HepG2 (cell line): Measurements from ENCODE around the gene NOXRED1. TPM values are rescaled to one million over a fixed set of nuclear protein-coding genes. Genes with fewer than 3 reads are reported as not detected.
A peak's percentile ranks its signal among the peaks of the same experiment; 100 is the strongest.

Experiments
- AFF4 ChIP-seq: sonication (generic); formaldehyde crosslinking; IDR thresholded peaks from 2 replicates; pipeline ENCODE4 v1.4.0; 2020; ENCODE audit warnings: missing genetic modification reagents
- ATF1 ChIP-seq: IDR thresholded peaks from 2 replicates; pipeline ENCODE4 v1.6.1; 2016; ENCODE audit warnings: mild to moderate bottlenecking, control low read depth
- CCDC6 ChIP-seq: sonication (generic); formaldehyde crosslinking; IDR thresholded peaks from 2 replicates; pipeline ENCODE4 v1.8.1; 2022; ENCODE audit warnings: mild to moderate bottlenecking, missing genetic modification reagents, moderate library complexity
- HMGA1 ChIP-seq: sonication (generic); formaldehyde crosslinking; conservative IDR thresholded peaks from 2 replicates; pipeline ENCODE4 v1.4.0; 2020; ENCODE audit warnings: missing genetic modification reagents
- HNF1A ChIP-seq, 2 experiments: sonication (generic) in 1 of 2; formaldehyde crosslinking in 1 of 2; IDR thresholded peaks; 2 replicates each; pipeline versions ENCODE4 v1.4.0 to v1.6.1; 2016 to 2020; ENCODE audit warnings: borderline replicate concordance in 1 of 2, low read depth in 1 of 2, mild to moderate bottlenecking in 1 of 2, missing genetic modification reagents in 1 of 2
- KDM5A ChIP-seq: fragments of 200-600 bp; sonication (generic); IDR thresholded peaks from 2 replicates; pipeline ENCODE4 v1.7.0; 2018; ENCODE audit warnings: antibody characterized with exemption, mild to moderate bottlenecking, low read length, borderline replicate concordance
- KLF6 ChIP-seq: IDR thresholded peaks from 2 replicates; pipeline ENCODE4 v1.8.0; 2016; ENCODE audit warnings: missing biosample characterization, missing genetic modification reagents
- MIER3 ChIP-seq: IDR thresholded peaks from 2 replicates; pipeline ENCODE4 v1.6.1; 2016; ENCODE audit warnings: missing compliant biosample characterization, borderline replicate concordance
- MIXL1 ChIP-seq: IDR thresholded peaks from 2 replicates; pipeline ENCODE4 v1.6.1; 2016
- NR2F2 ChIP-seq: IDR thresholded peaks from 2 replicates; pipeline ENCODE4 v1.6.1; 2012; ENCODE audit warnings: low read depth, inconsistent platforms, borderline replicate concordance
- RARA ChIP-seq: IDR thresholded peaks from 2 replicates; pipeline ENCODE4 v1.6.1; 2016; ENCODE audit warnings: missing genetic modification reagents, missing compliant biosample characterization
- SAFB2 ChIP-seq: sonication (generic); formaldehyde crosslinking; IDR thresholded peaks from 2 replicates; pipeline ENCODE4 v1.5.1; 2020; ENCODE audit warnings: missing genetic modification reagents, low read depth, mild to moderate bottlenecking, borderline replicate concordance
- TBL1XR1 ChIP-seq: fragments of 150-350 bp; IDR thresholded peaks from 2 replicates; pipeline ENCODE4 v1.6.1; 2014; ENCODE audit warnings: borderline replicate concordance, low read length; ENCODE audit not compliant: partially characterized antibody
- ZBTB21 ChIP-seq: sonication (generic); formaldehyde crosslinking; IDR thresholded peaks from 2 replicates; pipeline ENCODE4 v1.4.0; 2020; ENCODE audit warnings: missing genetic modification reagents
- ZMYM2 ChIP-seq: sonication (generic); formaldehyde crosslinking; IDR thresholded peaks from 2 replicates; pipeline ENCODE4 v1.8.0; 2022; ENCODE audit warnings: mild to moderate bottlenecking, missing genetic modification reagents
- ZNF382 ChIP-seq: sonication (generic); formaldehyde crosslinking; IDR thresholded peaks from 2 replicates; pipeline ENCODE4 v1.5.0; 2020; ENCODE audit warnings: missing genetic modification reagents, mild to moderate bottlenecking, borderline replicate concordance
- polyA plus RNA-seq, 8 experiments: library from polyadenylated mRNA; depleted of rRNA in 3 of 8; stranded (reverse) in 7 of 8; unstranded in 1 of 8; fragments of >200 nt; fragmentation: Illumina TruSeq in 4 of 8; extraction: Trizol in 4 of 8; gene quantifications; 2 replicates each; pipeline versions ENCODE4 v1.2.1 to v1.2.3, GENCODE V29; 2011 to 2016; ENCODE audit warnings: low read depth in 4 of 8, missing spikeins in 1 of 8, mixed read lengths in 1 of 8; ENCODE audit not compliant: insufficient read depth in 1 of 8
- total RNA-seq, 5 experiments: library from RNA; depleted of rRNA; stranded (reverse); fragments of >200 nt; fragmentation: Illumina TruSeq; extraction: Trizol; gene quantifications; 2 replicates each; pipeline ENCODE4 v1.2.3, GENCODE V29; 2016; ENCODE audit warnings: low read depth in 1 of 5
- TF ChIP-seq, protein P1 (sequence below): sonication (generic); formaldehyde crosslinking; IDR thresholded peaks from 2 replicates; pipeline ENCODE4 v1.4.0; 2020; ENCODE audit warnings: missing genetic modification reagents, borderline replicate concordance

NOXRED1 gene
- total and polyA plus RNA-seq, 2 of the 13 experiments (the other 11 are each of a cell fraction or from before 2014, with no cell fraction given) = 0.24 to 0.41 TPM

DNA sequence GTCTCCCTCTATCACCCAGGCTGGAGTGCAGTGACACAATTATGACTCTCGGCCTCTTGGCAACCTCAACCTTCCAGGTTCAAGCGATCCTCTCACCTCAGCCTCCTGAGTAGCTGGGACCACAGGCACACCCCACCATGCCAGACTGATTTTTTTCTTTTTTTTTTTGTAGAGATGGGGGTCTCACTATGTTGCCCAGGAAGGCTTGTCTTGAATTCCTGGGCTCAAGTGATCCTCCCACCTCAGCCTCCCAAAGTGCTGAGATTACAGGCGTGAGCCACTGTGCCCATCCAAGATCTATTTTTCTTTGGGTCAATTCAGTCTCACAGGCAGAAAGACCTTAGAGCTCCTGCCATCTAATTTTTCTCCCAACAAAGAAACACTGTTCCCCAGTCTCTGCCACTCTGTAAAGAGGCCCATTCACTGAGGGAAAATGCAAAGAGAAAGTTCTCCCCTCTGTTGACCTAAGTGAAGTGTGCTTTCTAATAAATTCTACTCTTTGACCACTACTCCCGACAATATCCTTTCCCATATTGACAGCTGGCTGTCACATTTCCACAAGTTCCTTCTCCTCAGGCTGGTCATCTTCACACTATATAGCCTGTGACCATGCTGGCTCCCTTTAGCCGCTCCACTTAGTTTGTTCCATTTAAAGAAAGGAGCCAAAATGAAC is 69.7 kb downstream of the NOXRED1 start (continued):
- TF ChIP-seq AFF4 (no peak), MIER3 (0 out of 2 replicates have a peak, but pooled peaks have one; percentile 34), KDM5A (no peak), NR2F2 (no peak), CCDC6 (no peak), MIXL1 (peak; percentile 36; the same call in 1 of the 2 replicates), RARA (CRISPR knock-in tag) (peak; percentile 68), KLF6 (no peak), HMGA1 (CRISPR knock-in tag) (no peak), ZNF382 (CRISPR knock-in tag) (no peak), ZBTB21 (CRISPR knock-in tag) (no peak), SAFB2 (CRISPR knock-in tag) (no peak), ATF1 (CRISPR knock-in tag) (no peak), ZMYM2 (CRISPR knock-in tag) (0 out of 2 replicates have a peak, but pooled peaks have one; percentile 24), TBL1XR1 (peak; percentile 67), HNF1A (IDR thresholded peaks at IDR 0.05; ENCODE audit: low read depth) (no peak), HNF1A (CRISPR knock-in tag; IDR thresholded peaks at IDR 0.05; ENCODE audit: borderline replicate concordance) (peak; percentile 23; the same call in 1 of the 2 replicates)
- TF ChIP-seq, protein P1, sequence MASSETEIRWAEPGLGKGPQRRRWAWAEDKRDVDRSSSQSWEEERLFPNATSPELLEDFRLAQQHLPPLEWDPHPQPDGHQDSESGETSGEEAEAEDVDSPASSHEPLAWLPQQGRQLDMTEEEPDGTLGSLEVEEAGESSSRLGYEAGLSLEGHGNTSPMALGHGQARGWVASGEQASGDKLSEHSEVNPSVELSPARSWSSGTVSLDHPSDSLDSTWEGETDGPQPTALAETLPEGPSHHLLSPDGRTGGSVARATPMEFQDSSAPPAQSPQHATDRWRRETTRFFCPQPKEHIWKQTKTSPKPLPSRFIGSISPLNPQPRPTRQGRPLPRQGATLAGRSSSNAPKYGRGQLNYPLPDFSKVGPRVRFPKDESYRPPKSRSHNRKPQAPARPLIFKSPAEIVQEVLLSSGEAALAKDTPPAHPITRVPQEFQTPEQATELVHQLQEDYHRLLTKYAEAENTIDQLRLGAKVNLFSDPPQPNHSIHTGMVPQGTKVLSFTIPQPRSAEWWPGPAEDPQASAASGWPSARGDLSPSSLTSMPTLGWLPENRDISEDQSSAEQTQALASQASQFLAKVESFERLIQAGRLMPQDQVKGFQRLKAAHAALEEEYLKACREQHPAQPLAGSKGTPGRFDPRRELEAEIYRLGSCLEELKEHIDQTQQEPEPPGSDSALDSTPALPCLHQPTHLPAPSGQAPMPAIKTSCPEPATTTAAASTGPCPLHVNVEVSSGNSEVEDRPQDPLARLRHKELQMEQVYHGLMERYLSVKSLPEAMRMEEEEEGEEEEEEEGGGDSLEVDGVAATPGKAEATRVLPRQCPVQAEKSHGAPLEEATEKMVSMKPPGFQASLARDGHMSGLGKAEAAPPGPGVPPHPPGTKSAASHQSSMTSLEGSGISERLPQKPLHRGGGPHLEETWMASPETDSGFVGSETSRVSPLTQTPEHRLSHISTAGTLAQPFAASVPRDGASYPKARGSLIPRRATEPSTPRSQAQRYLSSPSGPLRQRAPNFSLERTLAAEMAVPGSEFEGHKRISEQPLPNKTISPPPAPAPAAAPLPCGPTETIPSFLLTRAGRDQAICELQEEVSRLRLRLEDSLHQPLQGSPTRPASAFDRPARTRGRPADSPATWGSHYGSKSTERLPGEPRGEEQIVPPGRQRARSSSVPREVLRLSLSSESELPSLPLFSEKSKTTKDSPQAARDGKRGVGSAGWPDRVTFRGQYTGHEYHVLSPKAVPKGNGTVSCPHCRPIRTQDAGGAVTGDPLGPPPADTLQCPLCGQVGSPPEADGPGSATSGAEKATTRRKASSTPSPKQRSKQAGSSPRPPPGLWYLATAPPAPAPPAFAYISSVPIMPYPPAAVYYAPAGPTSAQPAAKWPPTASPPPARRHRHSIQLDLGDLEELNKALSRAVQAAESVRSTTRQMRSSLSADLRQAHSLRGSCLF (CRISPR knock-in tag) = no peak
